ENCODE data around the gene FBXL20. TPM values are rescaled to one million over a fixed set of nuclear protein-coding genes. Genes with fewer than 3 reads are reported as not detected.
"Not testable (repeated sequence)": the region's sequence is repeated elsewhere in the genome, so short reads cannot be mapped to it uniquely, and the experiment has no call there.

Gene FBXL20
- total RNA-seq, 1 experiment from 2014 or later, result 8.0 TPM

GRCh38 chr17:39399791-39400190, 1.6 kb downstream of the FBXL20 start:
- DNase-seq (ENCODE audit: low read depth, low spot score), result no peak
- in situ Hi-C loops (cut with HindIII; ENCODE audit: low pct_unique_long_range_greater_than_20kb, low sequenced_read_pairs), result no loop called here

- in situ Hi-C loops (cut with HindIII; ENCODE audit: low pct_unique_long_range_greater_than_20kb, low sequenced_read_pairs), result no loop called here
- DNase-seq (ENCODE audit: low read depth, low spot score), result peak; percentile 23
Observed at GRCh38 chr17:39393736-39394135, 7.7 kb downstream of the FBXL20 start.

GRCh38 chr17:39391448-39391847, 10.0 kb downstream of the FBXL20 start:
- in situ Hi-C loops (cut with HindIII; ENCODE audit: low pct_unique_long_range_greater_than_20kb, low sequenced_read_pairs), result no loop called here
- DNase-seq (ENCODE audit: low read depth, low spot score), result no peak

GRCh38 chr17:39385040-39385439, 16.4 kb downstream of the FBXL20 start:
- in situ Hi-C loops (cut with HindIII; ENCODE audit: low pct_unique_long_range_greater_than_20kb, low sequenced_read_pairs), result no loop called here
- DNase-seq (ENCODE audit: low read depth, low spot score), result no peak

GRCh38 chr17:39380144-39380543, 21.3 kb downstream of the FBXL20 start:
- in situ Hi-C loops (cut with HindIII; ENCODE audit: low pct_unique_long_range_greater_than_20kb, low sequenced_read_pairs), result no loop called here
- DNase-seq (ENCODE audit: low read depth, low spot score), result peak; percentile 11

- DNase-seq (ENCODE audit: low read depth, low spot score), result no peak
- in situ Hi-C loops (cut with HindIII; ENCODE audit: low pct_unique_long_range_greater_than_20kb, low sequenced_read_pairs), result no loop called here
Observed at GRCh38 chr17:39376434-39376833, 25.0 kb downstream of the FBXL20 start.

GRCh38 chr17:39367805-39368204, 33.6 kb downstream of the FBXL20 start:
- in situ Hi-C loops (cut with HindIII; ENCODE audit: low pct_unique_long_range_greater_than_20kb, low sequenced_read_pairs); DNase-seq (ENCODE audit: low read depth, low spot score): not testable (repeated sequence)

GRCh38 chr17:39365872-39366271, 35.6 kb downstream of the FBXL20 start:
- DNase-seq (ENCODE audit: low read depth, low spot score), result no peak
- in situ Hi-C loops (cut with HindIII; ENCODE audit: low pct_unique_long_range_greater_than_20kb, low sequenced_read_pairs), result no loop called here

GRCh38 chr17:39365242-39365641, 36.2 kb downstream of the FBXL20 start:
- no peak for DNase-seq (ENCODE audit: low read depth, low spot score)

GRCh38 chr17:39364236-39365025, 37.0 kb downstream of the FBXL20 start:
- DNase-seq (ENCODE audit: low read depth, low spot score), result no peak
- in situ Hi-C loops (cut with HindIII; ENCODE audit: low pct_unique_long_range_greater_than_20kb, low sequenced_read_pairs), result no loop called here

More at GRCh38 chr17:39365242-39365641, 36.2 kb downstream of the FBXL20 start:
- in situ Hi-C loops (cut with HindIII; ENCODE audit: low pct_unique_long_range_greater_than_20kb, low sequenced_read_pairs), result no loop called here

- in situ Hi-C loops (cut with HindIII; ENCODE audit: low pct_unique_long_range_greater_than_20kb, low sequenced_read_pairs), result no loop called here
Observed at GRCh38 chr17:39361064-39361463, 40.4 kb downstream of the FBXL20 start.

GRCh38 chr17:39360537-39360936, 40.9 kb downstream of the FBXL20 start:
- no peak for DNase-seq (ENCODE audit: low read depth, low spot score)
- in situ Hi-C loops (cut with HindIII; ENCODE audit: low pct_unique_long_range_greater_than_20kb, low sequenced_read_pairs), result no loop called here

More at GRCh38 chr17:39361064-39361463, 40.4 kb downstream of the FBXL20 start:
- no peak for DNase-seq (ENCODE audit: low read depth, low spot score)

- DNase-seq (ENCODE audit: low read depth, low spot score), result no peak
- in situ Hi-C loops (cut with HindIII; ENCODE audit: low pct_unique_long_range_greater_than_20kb, low sequenced_read_pairs), result no loop called here
Observed at GRCh38 chr17:39359994-39360393, 41.4 kb downstream of the FBXL20 start.

GRCh38 chr17:39357986-39358385, 43.4 kb downstream of the FBXL20 start:
- DNase-seq (ENCODE audit: low read depth, low spot score), result no peak
- in situ Hi-C loops (cut with HindIII; ENCODE audit: low pct_unique_long_range_greater_than_20kb, low sequenced_read_pairs), result no loop called here

- in situ Hi-C loops (cut with HindIII; ENCODE audit: low pct_unique_long_range_greater_than_20kb, low sequenced_read_pairs), result no loop called here
Observed at GRCh38 chr17:39357488-39357887, 43.9 kb downstream of the FBXL20 start.

GRCh38 chr17:39352986-39353385, 48.4 kb downstream of the FBXL20 start:
- no peak for DNase-seq (ENCODE audit: low read depth, low spot score)
- in situ Hi-C loops (cut with HindIII; ENCODE audit: low pct_unique_long_range_greater_than_20kb, low sequenced_read_pairs), result no loop called here

More at GRCh38 chr17:39357488-39357887, 43.9 kb downstream of the FBXL20 start:
- no peak for DNase-seq (ENCODE audit: low read depth, low spot score)

- in situ Hi-C loops (cut with HindIII; ENCODE audit: low pct_unique_long_range_greater_than_20kb, low sequenced_read_pairs), result no loop called here
- peak; percentile 21 for DNase-seq (ENCODE audit: low read depth, low spot score)
Observed at GRCh38 chr17:39352511-39352910, 48.9 kb downstream of the FBXL20 start.

GRCh38 chr17:39351508-39351907, 49.9 kb downstream of the FBXL20 start:
- in situ Hi-C loops (cut with HindIII; ENCODE audit: low pct_unique_long_range_greater_than_20kb, low sequenced_read_pairs), result no loop called here
- DNase-seq (ENCODE audit: low read depth, low spot score), result no peak

GRCh38 chr17:39349246-39349645, 52.2 kb downstream of the FBXL20 start:
- in situ Hi-C loops (cut with HindIII; ENCODE audit: low pct_unique_long_range_greater_than_20kb, low sequenced_read_pairs), result no loop called here

More at GRCh38 chr17:39349246-39349645, 52.2 kb downstream of the FBXL20 start:
- no peak for DNase-seq (ENCODE audit: low read depth, low spot score)

Data from SK-MEL-5 (cell line).